Activated CD8-positive, alpha-beta memory T cell treated with anti-CD3 and anti-CD28 coated beads, Interleukin-2, amount 50 U/mL, for 48 hours (primary cell): Measurements from ENCODE around the gene CSK.
A peak's percentile ranks its signal among the peaks of the same experiment; 100 is the strongest.
"Not testable (repeated sequence)": the region's sequence is repeated elsewhere in the genome, so short reads cannot be mapped to it uniquely, and the experiment has no call there.

Source experiments
- DNase-seq: peaks from one replicate; pipeline ENCODE4 v3.0.0-alpha.2; 2020

The CSK gene

DNA sequence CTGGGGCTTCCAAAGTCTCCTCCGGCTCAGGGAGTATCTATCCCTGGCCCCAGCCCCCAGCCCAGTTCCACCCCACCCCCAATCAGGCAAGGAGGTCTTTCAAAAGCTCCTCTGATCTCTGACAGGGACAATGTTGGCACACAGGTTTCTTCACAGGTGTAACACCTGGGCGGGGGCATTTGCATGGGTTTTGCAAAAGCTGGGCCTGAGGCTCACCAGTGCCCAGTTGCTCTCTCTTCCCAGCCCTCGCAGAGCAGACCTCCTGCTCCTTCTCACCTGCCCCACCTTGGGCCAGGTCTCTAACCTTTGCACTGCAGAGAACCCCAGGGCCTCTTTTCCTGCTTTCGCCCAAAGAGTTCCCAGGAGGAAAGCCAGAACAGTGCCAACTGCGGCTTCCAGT, 8.6 kb upstream of the CSK start:
- no peak for DNase-seq

DNA sequence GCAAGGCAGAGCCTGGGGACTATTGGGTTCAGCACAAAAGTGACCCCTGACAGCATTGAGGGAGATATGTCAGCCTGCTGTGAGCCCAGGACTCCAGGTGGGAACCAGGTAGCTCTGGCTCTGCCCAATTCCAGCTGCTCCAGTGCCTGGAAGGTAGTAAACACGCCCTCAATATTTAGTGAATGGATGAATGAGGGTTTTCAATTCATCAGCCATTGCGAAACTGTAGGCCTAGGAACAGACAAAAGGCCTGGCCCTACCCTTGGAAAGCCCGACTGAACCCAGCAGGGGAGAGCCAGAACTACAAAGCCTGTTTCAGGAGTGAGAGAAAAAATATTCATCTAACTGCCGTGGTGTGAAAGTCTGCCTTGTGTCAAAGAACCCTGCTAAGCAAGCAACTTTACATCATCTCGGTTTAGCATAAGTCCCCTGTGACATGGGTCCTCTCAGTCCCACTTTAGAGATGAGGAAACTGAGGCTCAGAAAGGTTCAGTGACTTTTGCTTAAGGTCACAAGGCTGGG, 8.1 kb upstream of the CSK start:
- no peak for DNase-seq

DNA sequence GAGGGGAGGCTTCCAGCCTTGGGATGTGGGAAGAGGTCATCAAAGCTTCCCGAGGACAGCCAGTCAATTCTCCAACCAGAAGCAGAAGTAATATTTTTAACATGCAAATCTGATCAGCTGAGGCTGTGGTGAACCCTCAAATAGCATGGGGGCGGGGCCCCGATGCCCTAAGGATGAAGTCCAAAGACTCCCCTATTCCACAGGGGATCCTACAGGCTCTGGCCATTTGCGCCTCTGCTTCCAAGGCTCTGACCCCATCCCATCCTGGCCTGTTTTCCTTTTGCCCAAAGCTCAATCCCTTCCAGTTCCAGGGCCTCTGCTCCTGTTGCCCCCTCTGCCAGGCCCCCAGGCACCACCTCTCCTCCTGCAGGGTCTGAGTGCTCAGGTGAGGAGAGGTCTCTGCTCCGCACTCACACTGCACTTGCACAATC, 6.7 kb upstream of the CSK start:
- no peak for DNase-seq

DNA sequence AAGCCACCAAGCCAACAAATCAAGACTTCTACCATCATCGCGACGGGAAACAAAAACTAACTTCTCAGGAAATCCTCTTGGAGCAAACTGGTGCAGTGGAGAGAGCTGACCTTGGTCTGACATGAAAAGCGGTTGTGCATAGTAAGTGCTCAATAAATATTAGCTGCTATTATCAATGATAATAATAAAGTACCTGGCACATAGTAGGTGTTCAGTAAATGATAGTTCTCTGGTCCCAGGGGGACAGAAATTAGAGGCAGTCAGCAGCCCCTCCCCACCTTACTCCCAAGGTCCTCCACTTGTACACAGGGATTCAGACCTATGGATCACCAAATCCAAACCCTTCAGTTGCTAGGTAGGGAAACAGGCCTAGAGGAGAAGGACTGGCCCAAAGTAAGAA, 6.0 kb upstream of the CSK start:
- DNase-seq: no peak

DNA sequence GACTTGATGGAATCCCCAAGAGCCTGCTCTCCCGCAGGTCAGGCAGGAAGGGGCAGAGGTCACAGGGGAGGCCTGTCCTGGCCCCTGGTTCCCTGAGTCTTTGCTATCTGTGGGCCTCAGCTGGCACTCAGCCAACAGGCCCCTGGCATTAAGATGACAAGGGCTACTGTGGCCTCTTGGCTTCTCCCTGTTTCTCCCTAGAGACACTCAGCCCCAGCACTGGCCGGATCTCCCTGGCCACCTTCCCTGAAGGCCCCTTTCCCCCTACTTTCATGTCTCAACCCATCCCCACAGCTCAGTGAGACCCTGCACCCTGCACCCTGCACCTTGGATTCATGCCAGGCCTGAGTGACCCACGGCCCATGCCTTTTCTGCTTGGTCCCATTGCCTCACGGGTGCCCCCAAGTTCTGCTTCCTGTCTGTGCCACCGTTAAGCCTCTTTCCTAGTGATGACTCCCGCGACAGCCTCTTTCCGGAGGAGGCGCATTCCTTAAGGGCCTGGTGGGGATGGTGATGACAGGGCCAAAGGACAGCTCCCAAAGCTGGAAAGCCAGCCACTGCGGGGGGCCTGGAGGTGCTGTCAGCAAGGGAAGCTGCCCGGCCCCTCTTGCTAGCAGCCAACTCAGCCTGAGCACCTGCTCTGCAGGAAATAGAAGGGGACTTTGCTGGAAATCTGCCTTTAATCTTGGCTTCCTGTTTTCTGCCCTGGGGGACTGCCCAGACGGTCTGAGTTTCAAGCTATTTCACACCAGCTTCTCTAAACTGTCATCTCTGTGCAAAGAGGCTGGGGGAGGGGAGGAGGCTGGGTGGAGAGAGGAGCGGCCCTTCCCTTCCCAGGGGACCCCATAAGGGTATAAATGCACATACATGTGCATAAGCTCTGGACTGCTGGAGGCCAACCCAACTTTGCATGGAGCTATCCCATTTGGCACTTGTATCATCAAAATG, 4.8 kb upstream of the CSK start:
- peak; percentile 68 for DNase-seq

DNA sequence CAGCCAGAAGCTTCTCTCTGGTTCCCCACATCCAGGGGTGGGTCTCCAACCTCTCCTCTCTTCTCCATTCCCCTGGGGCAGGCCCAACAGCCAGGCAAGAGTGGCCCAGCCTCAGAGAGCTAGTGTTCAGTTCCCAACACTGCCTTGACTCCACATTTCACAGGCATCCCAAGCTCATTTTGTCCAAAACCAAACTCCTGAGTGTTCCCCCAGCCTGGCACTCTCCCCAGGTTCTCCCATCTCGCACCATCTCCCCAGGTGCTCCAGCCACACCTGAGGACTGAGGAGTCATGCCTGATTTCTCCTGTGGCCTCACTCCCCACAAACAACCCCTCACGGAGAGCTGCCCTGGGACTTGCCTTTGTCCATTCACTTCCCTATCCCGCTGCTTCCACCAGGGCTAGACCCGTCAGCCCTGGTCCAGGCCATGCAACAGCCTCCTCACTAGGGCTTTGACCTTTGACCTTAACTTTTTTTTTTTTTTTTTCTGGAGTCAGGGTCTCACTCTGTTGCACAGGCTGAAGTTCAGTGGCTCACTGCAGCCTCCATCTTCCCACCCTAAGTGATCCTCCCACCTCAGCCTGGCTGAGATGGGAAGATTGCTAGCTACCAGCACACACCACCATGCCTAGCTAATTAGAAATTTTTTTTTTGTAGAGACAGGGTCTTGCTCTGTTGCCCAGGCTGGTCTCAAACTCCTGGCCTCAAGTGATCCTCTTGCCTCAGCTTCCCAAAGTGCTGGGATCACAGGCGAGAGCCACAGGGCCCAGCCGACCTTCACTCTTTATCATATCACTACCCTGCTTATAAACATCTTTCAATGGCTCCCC, 3.9 kb upstream of the CSK start:
- no peak for DNase-seq

DNA sequence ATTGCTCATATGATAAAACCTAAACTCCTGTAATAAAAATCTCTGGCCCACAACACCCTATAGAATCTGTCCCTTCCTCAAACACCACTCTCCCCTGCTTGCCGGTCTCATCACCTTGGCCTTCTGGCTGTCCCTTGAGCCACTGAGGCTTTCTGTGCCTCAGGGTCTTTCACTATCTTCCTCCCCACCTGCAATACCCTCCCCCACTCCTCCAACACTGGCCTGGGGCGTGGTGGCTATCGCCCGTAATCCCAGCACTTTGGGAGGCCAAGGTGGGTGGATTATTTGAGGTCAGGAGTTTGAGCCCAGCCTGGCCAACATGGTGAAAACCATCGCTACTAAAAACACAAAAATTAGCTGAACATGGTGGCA, 3.3 kb upstream of the CSK start:
- no peak for DNase-seq

DNA sequence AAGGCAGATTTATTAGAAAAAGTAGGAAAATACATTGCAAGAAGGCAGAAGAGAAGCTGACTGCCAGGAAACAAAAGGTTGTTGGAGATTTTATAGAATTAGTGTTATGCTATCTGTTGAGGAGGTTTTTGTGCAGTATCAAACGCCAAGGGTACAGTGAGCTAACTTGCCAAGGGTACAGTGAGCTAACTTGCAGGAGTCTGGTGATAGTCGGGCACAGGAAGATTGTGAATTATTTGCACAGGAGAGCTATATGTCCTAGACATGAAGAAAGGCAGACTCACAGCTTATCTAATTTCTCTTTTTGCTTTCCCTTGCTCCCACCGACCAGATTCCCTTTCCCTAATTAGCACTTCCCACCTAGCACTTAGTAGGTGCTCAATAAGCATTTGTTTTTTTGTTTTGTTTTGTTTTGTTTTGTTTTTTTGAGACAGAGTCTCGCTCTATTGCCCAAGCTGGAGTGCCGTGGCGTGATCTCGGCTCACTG, 2.7 kb upstream of the CSK start:
- DNase-seq: no peak

DNA sequence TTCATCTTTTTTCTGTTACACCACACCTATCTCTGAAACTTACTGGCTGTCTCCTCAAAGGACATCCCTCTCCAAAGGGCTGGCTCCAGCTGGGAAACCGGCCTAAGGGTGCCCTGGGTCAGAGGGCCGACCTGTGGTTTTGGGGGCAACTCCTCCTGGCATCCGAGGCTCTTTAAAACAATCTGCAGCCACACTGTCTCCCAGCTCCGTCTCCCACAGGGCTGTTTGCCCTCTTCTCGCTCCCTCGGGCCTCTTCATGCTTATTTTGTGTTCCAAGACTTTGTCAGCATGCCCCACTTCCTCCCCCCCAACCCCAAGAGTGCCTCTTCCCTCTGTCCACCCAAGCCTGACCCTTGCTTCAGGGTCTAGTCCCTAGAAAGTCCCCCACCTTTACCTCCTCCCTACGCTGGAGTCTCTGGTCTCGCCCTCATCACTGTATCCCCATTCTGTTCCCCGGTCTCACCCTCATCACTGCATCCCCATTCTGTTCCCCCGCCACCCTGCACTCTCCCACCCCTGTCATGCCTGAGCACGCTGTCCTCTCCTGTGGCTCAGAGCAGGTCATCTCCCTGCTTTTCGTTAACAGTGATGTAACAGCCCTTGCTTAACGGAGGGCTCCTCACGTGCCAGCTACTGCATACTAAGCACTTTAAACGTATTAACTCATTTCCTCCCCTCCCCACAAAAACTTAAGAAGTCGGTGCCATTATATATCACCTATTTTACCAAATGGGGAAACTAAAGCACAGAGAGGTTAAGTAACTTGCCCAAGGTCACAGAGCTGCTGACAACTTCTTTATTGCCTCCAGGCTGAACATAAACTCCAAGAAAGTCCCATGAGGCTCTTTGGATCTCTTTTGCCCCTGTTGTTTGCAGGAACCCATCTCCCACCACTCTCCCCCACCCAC, 1.1 kb upstream of the CSK start:
- DNase-seq: no peak

DNA sequence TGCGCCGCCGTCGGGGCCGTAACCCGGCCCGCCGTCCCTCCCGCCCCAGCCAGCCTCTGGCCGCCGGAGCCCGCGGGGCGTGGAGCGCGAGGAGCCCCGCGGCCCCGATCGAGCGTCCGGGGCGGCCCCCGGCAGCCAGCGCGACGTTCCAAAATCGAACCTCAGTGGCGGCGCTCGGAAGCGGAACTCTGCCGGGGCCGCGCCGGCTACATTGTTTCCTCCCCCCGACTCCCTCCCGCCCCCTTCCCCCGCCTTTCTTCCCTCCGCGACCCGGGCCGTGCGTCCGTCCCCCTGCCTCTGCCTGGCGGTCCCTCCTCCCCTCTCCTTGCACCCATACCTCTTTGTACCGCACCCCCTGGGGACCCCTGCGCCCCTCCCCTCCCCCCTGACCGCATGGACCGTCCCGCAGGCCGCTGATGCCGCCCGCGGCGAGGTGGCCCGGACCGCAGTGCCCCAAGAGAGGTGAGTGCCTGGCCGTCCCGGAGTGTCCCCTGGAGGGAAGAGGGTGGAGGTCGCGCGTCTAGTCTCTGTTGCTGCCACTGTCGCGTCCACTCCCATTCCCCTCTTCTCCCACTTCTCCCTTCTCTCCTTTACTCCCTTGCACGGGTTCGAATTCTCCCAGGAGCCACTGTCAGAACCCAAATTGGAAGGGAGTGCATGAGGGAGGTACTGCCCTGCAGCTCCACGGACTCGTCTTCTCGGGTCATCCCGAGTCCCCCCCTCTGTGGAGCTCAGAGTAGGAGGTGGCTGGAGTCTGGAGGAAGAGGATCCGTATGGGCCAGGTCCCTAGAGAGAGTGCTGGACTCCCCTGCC, 585 bp downstream of the CSK start:
- DNase-seq: no peak

DNA sequence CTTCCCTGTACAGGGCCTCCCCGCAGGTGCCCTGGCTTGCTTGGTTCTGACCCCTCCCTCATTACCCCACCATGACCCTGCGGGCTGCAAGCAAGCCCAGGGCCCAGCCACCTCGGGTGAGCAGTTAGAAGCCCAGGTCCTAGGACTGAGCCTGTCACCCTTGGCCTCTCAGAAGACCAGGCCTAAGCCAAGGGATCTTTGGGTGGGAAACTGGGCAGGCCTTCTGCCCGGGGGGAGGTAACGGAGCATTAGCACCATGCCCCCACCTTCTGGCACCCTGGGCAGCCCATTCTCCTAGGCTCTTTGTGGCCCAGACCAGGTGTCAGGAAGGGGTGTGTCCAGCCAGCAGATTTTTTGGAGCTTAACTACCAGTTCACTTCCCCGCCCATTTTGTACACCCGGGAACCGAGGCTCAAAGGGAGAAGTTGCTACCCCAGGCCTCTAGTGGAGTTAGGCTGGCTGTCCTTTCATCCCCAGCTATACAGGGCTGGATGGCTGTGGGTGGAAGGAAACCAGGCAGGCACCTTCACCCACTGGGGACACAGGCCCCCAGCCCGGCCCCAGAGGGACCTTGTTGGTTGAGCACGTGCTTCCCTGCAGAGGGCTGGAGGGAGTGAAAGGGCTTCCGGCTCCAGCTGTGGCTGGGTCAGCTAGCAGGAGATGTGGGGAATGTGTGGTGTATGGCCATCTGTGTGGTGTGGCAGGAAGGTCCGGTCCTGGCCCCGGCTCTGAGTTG, 1.4 kb downstream of the CSK start:
- no peak for DNase-seq

DNA sequence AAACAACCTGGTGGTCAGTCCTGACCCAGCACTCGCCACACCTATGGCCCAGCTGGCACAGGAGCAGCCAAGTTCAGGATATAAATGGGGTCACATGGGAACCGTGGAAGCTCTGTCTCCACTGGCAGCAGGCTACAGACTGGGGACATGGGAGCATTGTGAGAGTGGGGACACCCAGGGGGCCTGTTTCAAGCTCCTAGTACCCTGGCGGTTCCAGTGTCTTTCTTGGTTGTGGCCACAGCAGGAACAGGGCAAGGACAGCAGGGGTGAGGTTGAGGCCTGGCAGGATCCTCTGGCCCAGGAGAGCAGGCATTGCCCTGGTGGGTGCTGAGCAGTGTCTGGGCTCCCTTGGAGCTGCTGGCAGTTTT, 1.9 kb downstream of the CSK start:
- no peak for DNase-seq

DNA sequence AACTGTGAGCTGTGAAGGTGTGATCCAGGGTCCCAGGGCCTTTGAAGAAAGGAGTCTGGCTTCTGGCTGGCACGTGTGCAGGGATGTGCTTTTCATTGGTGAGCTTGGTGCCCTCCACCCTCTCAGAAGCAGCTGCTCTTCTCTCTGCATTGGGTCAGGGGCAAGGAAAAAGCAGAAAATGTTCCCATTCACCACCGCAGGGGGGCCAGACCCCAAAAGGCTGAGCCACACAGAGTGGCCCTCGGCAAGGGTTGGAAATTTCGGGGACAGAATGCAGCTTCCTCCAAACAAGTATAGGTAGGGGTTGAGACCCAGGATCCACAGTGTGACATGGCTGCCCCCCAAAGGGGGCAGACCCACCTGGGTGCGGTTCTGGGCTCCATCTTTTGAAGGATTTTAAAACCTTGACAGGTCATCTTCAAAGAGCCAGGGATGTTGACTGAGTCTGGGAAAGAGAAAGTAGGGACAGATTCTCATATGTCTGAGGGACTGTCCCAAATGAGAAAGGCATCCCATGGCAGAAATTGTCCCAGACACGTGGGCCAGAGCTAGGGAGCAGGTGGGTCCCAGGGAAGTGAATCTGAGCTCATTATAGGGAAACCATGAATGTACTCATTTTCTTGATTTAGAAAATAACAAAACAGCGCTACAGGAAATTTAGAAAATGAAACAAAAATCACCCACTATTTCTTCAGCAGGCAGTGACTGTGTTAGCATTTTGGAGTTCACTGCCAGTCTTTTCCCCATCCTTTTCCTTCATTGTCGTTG, 2.7 kb downstream of the CSK start:
- DNase-seq: no peak

DNA sequence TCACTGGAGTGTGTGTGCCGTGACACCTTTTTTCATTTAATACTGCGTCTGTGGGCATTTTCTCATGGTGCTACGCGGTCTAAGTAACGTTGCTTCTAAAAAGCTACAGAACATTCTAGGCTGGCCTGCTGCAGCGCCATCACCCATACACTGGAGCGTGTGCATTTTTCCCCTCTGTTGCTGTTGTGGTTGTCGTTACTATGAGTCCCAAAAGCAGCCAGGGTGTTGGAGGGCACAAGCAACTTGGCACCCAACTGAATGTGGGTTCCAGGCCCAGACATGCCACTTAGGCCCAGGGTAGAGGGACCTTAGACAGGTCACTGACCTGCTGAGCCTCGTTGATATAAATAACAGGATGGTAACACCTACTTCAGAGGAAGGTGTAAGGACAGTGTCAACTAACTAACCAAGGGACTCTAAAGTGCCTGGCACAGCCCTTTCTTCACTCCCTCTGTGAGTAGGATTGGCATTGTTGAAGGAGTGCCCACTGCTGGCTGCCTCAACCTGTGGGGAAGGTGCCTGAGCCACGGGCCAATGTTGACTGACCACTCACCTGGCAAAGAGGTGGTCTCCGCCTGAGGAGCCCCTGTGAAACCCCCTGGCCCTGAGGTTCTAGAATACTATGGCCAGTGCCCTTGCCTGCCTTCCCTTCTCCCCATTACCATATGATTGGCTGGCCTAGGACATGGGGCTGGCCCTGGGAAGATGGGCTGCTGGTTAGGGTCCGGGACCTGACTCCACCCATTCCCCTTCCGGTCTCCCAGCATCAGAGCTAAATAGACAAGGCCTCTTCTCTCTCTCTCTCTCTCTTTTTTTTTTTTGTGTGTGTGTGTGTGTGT, 3.5 kb downstream of the CSK start:
- no peak for DNase-seq

DNA sequence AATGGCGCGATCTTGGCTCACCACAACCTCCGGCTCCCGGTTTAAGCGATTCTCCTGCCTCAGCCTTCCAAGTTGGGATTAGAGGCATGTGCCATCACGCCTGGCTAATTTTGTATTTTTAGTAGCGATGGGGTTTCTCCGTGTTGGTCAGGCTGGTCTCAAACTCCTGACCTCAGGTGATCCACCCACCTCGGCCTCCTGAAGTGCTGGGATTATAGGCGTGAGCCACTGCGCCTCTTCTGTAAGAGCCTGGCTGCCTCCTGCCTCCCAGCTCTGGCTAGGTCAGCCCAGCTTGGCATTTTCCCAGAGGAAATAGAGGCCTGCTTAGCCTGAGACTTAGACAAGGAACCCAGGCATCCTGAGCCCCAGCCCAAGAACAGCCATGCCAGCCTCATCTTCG, 4.2 kb downstream of the CSK start:
- not testable (repeated sequence) for DNase-seq

DNA sequence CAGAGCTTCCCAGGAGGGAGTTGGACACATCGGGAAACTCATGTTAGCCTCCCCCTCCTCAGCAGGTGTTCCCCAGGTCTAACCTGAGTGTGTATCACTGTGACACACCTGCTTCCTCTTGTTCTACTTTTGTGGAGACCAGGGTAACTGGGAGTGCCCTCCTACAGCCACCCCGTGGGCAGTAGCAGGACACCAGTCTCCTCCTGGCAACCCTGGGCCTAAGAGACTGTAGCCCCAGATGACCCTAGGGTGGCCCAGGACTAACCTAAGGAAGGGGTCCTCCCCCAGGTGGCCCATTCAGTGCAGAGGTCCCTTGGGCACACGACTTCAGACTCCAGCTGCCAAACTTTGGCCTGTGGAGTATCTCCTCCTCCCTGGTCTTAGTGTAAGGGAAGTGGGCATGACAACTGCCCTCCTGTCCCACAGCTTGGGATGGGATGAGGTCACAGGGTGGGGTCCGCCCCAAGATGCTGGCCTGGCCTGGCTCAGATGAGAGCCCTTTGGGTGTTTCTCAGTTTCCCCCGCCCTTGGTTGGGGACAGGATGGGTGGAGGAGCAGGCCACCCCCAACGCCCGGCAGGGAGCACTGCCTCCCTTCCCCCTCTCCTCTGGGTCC, 4.8 kb downstream of the CSK start:
- no peak for DNase-seq

DNA sequence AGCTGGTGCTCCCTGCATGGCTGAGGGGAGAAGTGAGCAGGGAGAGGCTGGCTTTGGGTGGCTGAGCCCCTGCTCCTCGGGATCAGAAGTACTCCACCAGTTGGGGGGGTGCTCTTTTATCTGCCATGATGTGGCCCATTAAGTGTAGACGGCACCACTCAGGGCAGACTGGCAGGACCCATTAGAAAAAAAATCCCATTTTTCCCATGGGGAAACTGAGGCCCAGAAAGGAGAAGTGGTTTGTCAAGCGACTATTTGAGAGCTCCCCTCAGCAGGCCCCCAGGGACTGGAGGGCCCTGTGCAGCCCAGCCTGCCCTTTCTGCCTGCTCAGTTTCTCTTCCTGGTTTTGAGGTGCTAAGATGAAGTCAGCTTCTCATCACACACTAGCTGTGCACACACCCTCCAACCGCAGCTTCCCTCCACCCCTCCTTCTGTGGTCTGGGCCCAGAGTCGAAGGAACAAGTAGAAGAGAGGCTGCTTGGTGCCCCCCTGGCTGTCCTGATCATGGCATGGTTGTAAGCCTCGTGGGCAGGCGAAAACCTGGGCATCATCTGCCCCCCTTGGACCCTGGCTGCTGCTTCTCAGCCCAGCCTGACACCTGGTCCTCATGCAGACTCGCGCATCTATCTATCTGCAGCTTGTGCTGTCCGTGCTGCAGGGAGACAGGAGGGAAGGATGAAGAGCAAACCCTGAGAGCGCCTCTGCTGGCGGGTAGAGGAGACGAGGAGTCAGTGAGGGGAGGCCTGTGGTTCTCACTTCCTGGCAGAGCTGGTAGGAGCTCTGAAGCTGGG, 5.6 kb downstream of the CSK start:
- peak; percentile 92 for DNase-seq
